AG09319 (cell line): Measurements from ENCODE around the gene PDIA2.

Experiments
- DNase-seq: peaks from one replicate; pipeline ENCODE4 v3.0.0-alpha.2; 2010; ENCODE audit warnings: low read depth; ENCODE audit errors: extremely low read depth
- TF ChIP-seq, protein P1 (sequence below): IDR thresholded peaks from 2 replicates; pipeline ENCODE4 v1.5.1; 2011; ENCODE audit warnings: low read depth, mild to moderate bottlenecking, inconsistent platforms, low read length, moderate library complexity

PDIA2 gene

GRCh38 chr16:296806-297510, 14.0 kb downstream of the PDIA2 start:
- TF ChIP-seq, protein P1, sequence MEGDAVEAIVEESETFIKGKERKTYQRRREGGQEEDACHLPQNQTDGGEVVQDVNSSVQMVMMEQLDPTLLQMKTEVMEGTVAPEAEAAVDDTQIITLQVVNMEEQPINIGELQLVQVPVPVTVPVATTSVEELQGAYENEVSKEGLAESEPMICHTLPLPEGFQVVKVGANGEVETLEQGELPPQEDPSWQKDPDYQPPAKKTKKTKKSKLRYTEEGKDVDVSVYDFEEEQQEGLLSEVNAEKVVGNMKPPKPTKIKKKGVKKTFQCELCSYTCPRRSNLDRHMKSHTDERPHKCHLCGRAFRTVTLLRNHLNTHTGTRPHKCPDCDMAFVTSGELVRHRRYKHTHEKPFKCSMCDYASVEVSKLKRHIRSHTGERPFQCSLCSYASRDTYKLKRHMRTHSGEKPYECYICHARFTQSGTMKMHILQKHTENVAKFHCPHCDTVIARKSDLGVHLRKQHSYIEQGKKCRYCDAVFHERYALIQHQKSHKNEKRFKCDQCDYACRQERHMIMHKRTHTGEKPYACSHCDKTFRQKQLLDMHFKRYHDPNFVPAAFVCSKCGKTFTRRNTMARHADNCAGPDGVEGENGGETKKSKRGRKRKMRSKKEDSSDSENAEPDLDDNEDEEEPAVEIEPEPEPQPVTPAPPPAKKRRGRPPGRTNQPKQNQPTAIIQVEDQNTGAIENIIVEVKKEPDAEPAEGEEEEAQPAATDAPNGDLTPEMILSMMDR = no peak
- DNase-seq = no peak

DNA sequence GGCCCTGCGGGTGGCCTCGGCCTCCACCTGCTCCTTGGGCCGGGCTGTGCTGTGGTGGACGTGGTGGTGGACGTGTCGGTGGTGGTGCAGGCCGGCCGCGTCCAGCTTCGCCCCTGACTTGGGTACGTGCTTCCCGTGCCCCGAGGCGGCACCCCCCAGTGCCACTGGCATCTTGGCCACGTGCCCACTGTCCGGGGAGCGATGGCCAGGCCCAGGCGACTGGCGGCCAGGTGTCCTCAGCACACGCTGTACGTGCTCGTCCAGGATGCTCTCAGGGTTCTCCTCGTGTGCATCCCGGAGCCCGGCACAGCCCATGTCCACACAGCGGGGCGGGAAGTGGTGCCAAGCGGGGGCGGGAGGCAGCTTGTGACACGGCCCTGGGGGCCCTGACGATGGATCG, 14.9 kb downstream of the PDIA2 start:
- DNase-seq = no peak
- TF ChIP-seq, protein P1 = no peak

DNA sequence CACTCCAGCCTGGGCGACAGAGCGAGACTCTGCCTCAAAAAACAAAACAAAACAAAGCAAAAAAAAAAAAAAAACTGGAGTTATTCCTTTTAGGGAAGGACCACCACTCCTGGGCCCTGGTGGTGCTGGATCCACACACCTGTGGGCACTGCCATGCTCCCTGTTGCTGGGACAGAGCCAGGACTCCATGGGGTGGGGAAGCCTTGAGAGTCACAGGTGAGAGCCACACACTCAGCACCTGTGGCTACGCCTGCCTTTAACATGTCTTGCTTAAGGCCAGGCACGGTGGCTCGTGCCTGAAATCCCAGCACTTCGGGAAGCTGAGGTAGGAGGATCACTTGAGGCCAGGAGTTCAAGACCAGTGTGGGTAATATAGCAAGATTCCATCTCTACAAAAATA, 18.3 kb downstream of the PDIA2 start:
- DNase-seq = no peak
- TF ChIP-seq, protein P1 = no peak

GRCh38 chr16:301950-302349, 19.0 kb downstream of the PDIA2 start:
- TF ChIP-seq, protein P1 = no peak
- DNase-seq = no peak

GRCh38 chr16:303760-304505, 21.0 kb downstream of the PDIA2 start:
- TF ChIP-seq, protein P1 = no peak
- no peak for DNase-seq

- no peak for DNase-seq
- TF ChIP-seq, protein P1 = no peak
These were observed 23.1 kb downstream of the PDIA2 start for GRCh38 chr16:305916-306626.

DNA sequence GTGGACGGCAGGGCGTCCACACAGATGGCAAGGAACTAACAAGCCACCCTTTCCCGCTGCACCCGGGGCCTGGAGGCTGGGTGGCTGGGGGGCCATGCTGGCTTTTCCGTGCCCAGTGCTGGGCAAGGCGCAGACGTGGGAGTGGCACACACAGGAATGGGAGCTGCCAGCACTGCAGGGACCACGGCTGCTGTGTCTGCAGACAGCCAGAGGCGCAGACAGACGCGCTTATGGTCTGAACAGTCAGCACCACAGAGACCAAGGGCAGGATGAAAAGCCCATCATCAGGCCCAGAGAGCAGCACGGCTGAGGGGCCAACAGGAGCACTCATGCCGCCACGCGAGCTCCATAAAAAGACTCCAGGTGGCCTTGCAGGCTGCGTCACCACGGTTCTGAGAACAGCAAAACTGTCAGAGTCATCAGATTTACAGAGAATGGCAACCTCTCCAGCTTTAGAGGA, 24.0 kb downstream of the PDIA2 start:
- no peak for DNase-seq
- TF ChIP-seq, protein P1 = no peak
